ENCODE data around the gene ADCY7. TPM values are rescaled to one million over a fixed set of nuclear protein-coding genes. Genes with fewer than 3 reads are reported as not detected.
A peak's percentile ranks its signal among the peaks of the same experiment; 100 is the strongest.

The ADCY7 gene
- total and polyA plus RNA-seq, 2 donors (not counting 1 experiment from before 2014, with no cell fraction given): 9.9 to 34.0 TPM

DNA sequence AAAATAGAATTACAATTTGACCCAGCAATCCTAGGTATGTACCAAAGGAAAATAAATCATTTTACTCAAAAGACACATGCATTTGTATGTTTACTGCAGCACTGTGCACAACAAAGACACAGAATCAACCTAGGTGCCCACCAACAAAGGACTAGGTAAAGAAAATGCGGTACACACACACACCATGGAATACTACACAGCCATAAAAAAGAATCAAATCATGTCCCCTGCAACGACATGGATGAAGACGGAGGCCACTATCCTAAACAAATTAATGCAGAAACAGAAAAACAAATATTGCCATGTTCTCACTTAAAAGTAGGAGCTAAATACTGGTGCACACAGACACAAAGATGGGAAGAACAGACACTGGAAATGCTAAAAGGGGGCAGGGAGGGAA, 66.2 kb downstream of the ADCY7 start:
- Histone ChIP-seq H4K20me1 (ENCODE audit: control insufficient read depth, extremely low read depth, insufficient read depth, low read length) (no peaks in the 10 kb centered on the region), H3K9ac (ENCODE audit: insufficient read depth, low read length) (no peak overlapping the region), H3K79me2 (ENCODE audit: control insufficient read depth, insufficient read depth, low read length) (no peaks in the 10 kb centered on the region), H3K9me3 (ENCODE audit: control insufficient read depth, insufficient read depth, low read depth, low read length) (no peaks in the 10 kb centered on the region), H3K4me1 (ENCODE audit: control insufficient read depth, extremely low read depth, insufficient read depth, low read length) (peaks cover 2% of the 10 kb centered on the region), H3K36me3 (ENCODE audit: control insufficient read depth, insufficient read depth, low read length) (peaks cover 8% of the 10 kb centered on the region), H2AFZ (ENCODE audit: low read length) (no peak overlapping the region), H3K4me3 (replicated peaks in 1 of 4; ENCODE audit: control extremely low read depth in 1 of 4, insufficient read depth in 1 of 4, low read depth in 3 of 4, low read length in 4 of 4) (no peak overlapping the region), H3K27me3 (ENCODE audit: control insufficient read depth, insufficient read depth, low read length) (no peaks in the 10 kb centered on the region), H3K27ac (ENCODE audit: insufficient read depth, low read length) (no peak overlapping the region), H3K4me2 (ENCODE audit: extremely low read depth, insufficient read depth, low read length) (no peak overlapping the region)
- DNase-seq (ENCODE audit: low read depth in 2 of 2): no peak
- TF ChIP-seq EZH2 (IDR thresholded peaks at IDR 0.05; ENCODE audit: low read length, missing control alignments): no peak
- TF ChIP-seq, protein P1, sequence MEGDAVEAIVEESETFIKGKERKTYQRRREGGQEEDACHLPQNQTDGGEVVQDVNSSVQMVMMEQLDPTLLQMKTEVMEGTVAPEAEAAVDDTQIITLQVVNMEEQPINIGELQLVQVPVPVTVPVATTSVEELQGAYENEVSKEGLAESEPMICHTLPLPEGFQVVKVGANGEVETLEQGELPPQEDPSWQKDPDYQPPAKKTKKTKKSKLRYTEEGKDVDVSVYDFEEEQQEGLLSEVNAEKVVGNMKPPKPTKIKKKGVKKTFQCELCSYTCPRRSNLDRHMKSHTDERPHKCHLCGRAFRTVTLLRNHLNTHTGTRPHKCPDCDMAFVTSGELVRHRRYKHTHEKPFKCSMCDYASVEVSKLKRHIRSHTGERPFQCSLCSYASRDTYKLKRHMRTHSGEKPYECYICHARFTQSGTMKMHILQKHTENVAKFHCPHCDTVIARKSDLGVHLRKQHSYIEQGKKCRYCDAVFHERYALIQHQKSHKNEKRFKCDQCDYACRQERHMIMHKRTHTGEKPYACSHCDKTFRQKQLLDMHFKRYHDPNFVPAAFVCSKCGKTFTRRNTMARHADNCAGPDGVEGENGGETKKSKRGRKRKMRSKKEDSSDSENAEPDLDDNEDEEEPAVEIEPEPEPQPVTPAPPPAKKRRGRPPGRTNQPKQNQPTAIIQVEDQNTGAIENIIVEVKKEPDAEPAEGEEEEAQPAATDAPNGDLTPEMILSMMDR (conservative IDR thresholded peaks at IDR 0.05 in 1 of 2, IDR thresholded peaks at IDR 0.05 in 1 of 2; ENCODE audit: low read depth in 1 of 2, low read length in 2 of 2): no peak

- Histone ChIP-seq H3K9me3 (ENCODE audit: control insufficient read depth, insufficient read depth, low read depth, low read length) (no peaks in the 10 kb centered on the region), H3K4me1 (ENCODE audit: control insufficient read depth, extremely low read depth, insufficient read depth, low read length) (peaks cover 5% of the 10 kb centered on the region), H2AFZ (ENCODE audit: low read length) (no peak overlapping the region), H4K20me1 (ENCODE audit: control insufficient read depth, extremely low read depth, insufficient read depth, low read length) (no peaks in the 10 kb centered on the region), H3K27ac (ENCODE audit: insufficient read depth, low read length) (no peak overlapping the region), H3K27me3 (ENCODE audit: control insufficient read depth, insufficient read depth, low read length) (no peaks in the 10 kb centered on the region), H3K4me3 (replicated peaks in 1 of 4; ENCODE audit: control extremely low read depth in 1 of 4, insufficient read depth in 1 of 4, low read depth in 3 of 4, low read length in 4 of 4) (no peak overlapping the region), H3K36me3 (ENCODE audit: control insufficient read depth, insufficient read depth, low read length) (peaks cover 8% of the 10 kb centered on the region), H3K4me2 (ENCODE audit: extremely low read depth, insufficient read depth, low read length) (no peak overlapping the region), H3K9ac (ENCODE audit: insufficient read depth, low read length) (no peak overlapping the region), H3K79me2 (ENCODE audit: control insufficient read depth, insufficient read depth, low read length) (no peaks in the 10 kb centered on the region)
- peak in 1 of 2 donors; percentile 17 for DNase-seq (ENCODE audit: low read depth in 2 of 2)
- TF ChIP-seq, protein P1 (conservative IDR thresholded peaks at IDR 0.05 in 1 of 2, IDR thresholded peaks at IDR 0.05 in 1 of 2; ENCODE audit: low read depth in 1 of 2, low read length in 2 of 2): no peak
- no peak for TF ChIP-seq EZH2 (IDR thresholded peaks at IDR 0.05; ENCODE audit: low read length, missing control alignments)
Measured at GRCh38 chr16:50334106-50334975, 68.0 kb downstream of the ADCY7 start.

DNA sequence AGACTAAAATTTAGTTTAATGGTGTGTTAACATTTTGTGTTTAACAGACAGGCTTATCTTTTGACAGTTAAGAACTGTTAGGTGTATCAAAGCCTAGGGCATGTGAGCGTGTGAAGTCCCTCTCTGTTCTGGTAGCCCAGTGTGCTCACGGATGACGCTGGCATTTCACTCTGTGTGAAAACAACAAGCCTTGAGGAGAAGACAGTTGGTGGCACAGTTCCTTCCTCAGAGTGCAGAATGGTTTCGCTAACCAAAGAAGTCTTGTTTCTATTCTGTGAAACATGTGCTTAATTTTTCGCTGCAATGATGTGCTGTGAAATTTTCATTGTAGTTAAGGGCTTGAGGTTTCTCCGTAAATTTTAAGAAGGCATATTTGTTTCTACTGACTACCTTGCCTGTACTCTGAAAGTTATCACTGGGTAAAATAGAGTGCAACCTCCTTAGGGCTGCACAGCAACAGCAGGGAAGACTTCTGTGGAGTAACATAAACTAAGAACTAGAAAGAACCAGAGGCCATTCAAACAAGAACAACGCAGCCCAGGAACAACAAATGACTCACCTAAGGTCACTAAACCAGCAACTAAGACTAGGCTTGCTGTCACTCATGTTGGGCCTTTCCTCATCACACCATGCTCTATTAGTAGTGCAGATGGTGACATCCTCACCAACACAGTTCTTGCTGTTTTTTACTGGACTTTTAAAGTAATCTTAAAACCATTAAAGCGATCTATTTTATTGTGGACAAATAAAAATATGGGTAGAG, 69.0 kb downstream of the ADCY7 start:
- no peak overlapping the region for H3K9ac ChIP-seq (ENCODE audit: insufficient read depth, low read length)
- no peaks in the 10 kb centered on the region for H3K9me3 ChIP-seq (ENCODE audit: control insufficient read depth, insufficient read depth, low read depth, low read length)
- H3K4me2 ChIP-seq (ENCODE audit: extremely low read depth, insufficient read depth, low read length): no peak overlapping the region
- no peaks in the 10 kb centered on the region for H3K27me3 ChIP-seq (ENCODE audit: control insufficient read depth, insufficient read depth, low read length)
- H3K79me2 ChIP-seq (ENCODE audit: control insufficient read depth, insufficient read depth, low read length): no peaks in the 10 kb centered on the region
- TF ChIP-seq, protein P1 (conservative IDR thresholded peaks at IDR 0.05 in 1 of 2, IDR thresholded peaks at IDR 0.05 in 1 of 2; ENCODE audit: low read depth in 1 of 2, low read length in 2 of 2): no peak
- no peak for TF ChIP-seq EZH2 (IDR thresholded peaks at IDR 0.05; ENCODE audit: low read length, missing control alignments)
- H2AFZ ChIP-seq (ENCODE audit: low read length): no peak overlapping the region
- H3K27ac ChIP-seq (ENCODE audit: insufficient read depth, low read length): no peak overlapping the region
- H3K4me1 ChIP-seq (ENCODE audit: control insufficient read depth, extremely low read depth, insufficient read depth, low read length): peaks cover 3% of the 10 kb centered on the region
- H4K20me1 ChIP-seq (ENCODE audit: control insufficient read depth, extremely low read depth, insufficient read depth, low read length): no peaks in the 10 kb centered on the region
- H3K36me3 ChIP-seq (ENCODE audit: control insufficient read depth, insufficient read depth, low read length): peaks cover 8% of the 10 kb centered on the region
- no peak overlapping the region for H3K4me3 ChIP-seq (replicated peaks in 1 of 4; ENCODE audit: control extremely low read depth in 1 of 4, insufficient read depth in 1 of 4, low read depth in 3 of 4, low read length in 4 of 4)
- DNase-seq (ENCODE audit: low read depth in 2 of 2): peak in 1 of 2 donors; percentile 5
